Keratinocyte (primary cell): Measurements from ENCODE around the gene ERVMER34-1.

ENCODE experiments used
- CTCF ChIP-seq, 3 experiments: IDR thresholded peaks in 1 of 3; conservative IDR thresholded peaks in 1 of 3; optimal IDR thresholded peaks in 1 of 3; 2 replicates in 2 of 3; 3 replicates in 1 of 3; pipeline versions ENCODE3 to v1.5.1; 2011; ENCODE audit warnings: low read length in 3 of 3, mild to moderate bottlenecking in 3 of 3, moderate library complexity in 2 of 3, control low read depth in 1 of 3, inconsistent platforms in 1 of 3; ENCODE audit not compliant: insufficient read depth in 2 of 3; ENCODE audit errors: extremely low read depth in 1 of 3
- EZH2 ChIP-seq: IDR thresholded peaks from one replicate; pipeline ENCODE4 v1.6.1; 2012; ENCODE audit warnings: inconsistent platforms, mild to moderate bottlenecking, low read length, moderate library complexity

GRCh38 chr4:52791936-52792335 lies 40.7 kb upstream of the ERVMER34-1 start:
- TF ChIP-seq CTCF (optimal IDR thresholded peaks at IDR 0.05 in 1 of 3, IDR thresholded peaks at IDR 0.05 in 1 of 3, conservative IDR thresholded peaks at IDR 0.05 in 1 of 3; ENCODE audit: extremely low read depth in 1 of 3, insufficient read depth in 2 of 3, low read length in 3 of 3) (no peak), EZH2 (no peak)
